Esophagus muscularis mucosa (tissue), 4 donors: Measurements from ENCODE around the gene GLIS1.

ENCODE experiments used
- EP300 ChIP-seq: sonication (generic); formaldehyde crosslinking; IDR thresholded peaks from one replicate; pipeline ENCODE4 v1.6.1; 2017; ENCODE audit warnings: antibody characterized with exemption
- POLR2A ChIP-seq: fragments of 450-650 bp; IDR thresholded peaks from one replicate; pipeline ENCODE4 v1.6.1; 2017; ENCODE audit warnings: antibody characterized with exemption, moderate library complexity, mild to moderate bottlenecking, low read depth
- POLR2AphosphoS5 ChIP-seq, 2 donors: sonication (generic); formaldehyde crosslinking; IDR thresholded peaks; one replicate each; pipeline ENCODE4 v1.6.1; 2017; ENCODE audit warnings: antibody characterized with exemption in 2 of 2
- TF ChIP-seq, protein P1 (sequence below), 3 experiments: fragments of 200-600 bp in 2 of 3; fragments of 450-650 bp in 1 of 3; sonication (generic) in 2 of 3; IDR thresholded peaks; one replicate each; pipeline ENCODE4 v1.5.1; 2017 to 2019; ENCODE audit warnings: antibody characterized with exemption in 3 of 3, mild to moderate bottlenecking in 2 of 3, moderate library complexity in 1 of 3

DNA sequence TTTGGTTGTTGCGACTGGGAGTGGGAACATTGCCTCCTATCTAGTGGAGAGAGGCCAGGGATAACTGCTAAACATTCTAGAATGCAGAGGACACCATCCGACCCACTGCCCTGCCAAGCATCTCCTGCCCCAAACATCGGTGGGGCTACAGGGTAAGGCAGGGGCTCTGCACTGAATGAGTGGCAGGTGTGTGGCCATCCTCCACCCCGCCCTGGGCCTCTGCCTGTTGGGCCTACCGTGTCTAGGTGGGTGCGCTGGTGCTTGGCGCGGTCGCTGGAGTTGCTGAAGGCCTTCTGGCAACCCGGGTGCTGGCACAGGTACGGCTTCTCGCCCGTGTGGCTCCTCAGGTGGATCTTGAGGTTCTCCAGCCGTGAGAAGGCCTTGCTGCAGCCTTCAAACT, 209.4 kb downstream of the GLIS1 start:
- TF ChIP-seq, protein P1, sequence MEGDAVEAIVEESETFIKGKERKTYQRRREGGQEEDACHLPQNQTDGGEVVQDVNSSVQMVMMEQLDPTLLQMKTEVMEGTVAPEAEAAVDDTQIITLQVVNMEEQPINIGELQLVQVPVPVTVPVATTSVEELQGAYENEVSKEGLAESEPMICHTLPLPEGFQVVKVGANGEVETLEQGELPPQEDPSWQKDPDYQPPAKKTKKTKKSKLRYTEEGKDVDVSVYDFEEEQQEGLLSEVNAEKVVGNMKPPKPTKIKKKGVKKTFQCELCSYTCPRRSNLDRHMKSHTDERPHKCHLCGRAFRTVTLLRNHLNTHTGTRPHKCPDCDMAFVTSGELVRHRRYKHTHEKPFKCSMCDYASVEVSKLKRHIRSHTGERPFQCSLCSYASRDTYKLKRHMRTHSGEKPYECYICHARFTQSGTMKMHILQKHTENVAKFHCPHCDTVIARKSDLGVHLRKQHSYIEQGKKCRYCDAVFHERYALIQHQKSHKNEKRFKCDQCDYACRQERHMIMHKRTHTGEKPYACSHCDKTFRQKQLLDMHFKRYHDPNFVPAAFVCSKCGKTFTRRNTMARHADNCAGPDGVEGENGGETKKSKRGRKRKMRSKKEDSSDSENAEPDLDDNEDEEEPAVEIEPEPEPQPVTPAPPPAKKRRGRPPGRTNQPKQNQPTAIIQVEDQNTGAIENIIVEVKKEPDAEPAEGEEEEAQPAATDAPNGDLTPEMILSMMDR (IDR thresholded peaks at IDR 0.05): no peak
- TF ChIP-seq POLR2A: no peak
- TF ChIP-seq POLR2AphosphoS5 (IDR thresholded peaks at IDR 0.05): no peak
- TF ChIP-seq EP300: no peak
